Panc1 (cell line): Measurements from ENCODE around the gene GPR42. TPM values are rescaled to one million over a fixed set of nuclear protein-coding genes. Genes with fewer than 3 reads are reported as not detected.

Source experiments
- ATAC-seq: fragments of 200-7000 bp; cut with Tn5 transposase; 2 replicates; pipeline ENCODE4 v1.9.1; 2020; ENCODE audit warnings: mild to moderate bottlenecking, moderate library complexity
- BruUV-seq: library from RNA; stranded (reverse); fragments of 400-500 nt; replicated peaks from 2 replicates; lab custom pipeline; 2021; lab: Mats Ljungman, UMichigan
- CTCF ChIA-PET: fragments of 300-600 bp; sonication (Branson Sonifier 250); formaldehyde crosslinking; loops from one replicate; lab custom pipeline; 2022; ENCODE audit warnings: antibody characterized with exemption; lab: Charles Lee
- POLR2A ChIA-PET: fragments of 300-600 bp; sonication (Branson Sonifier 250); formaldehyde crosslinking; loops from one replicate; lab custom pipeline; 2022; ENCODE audit warnings: antibody characterized with exemption; lab: Charles Lee
- DNase-seq: peaks from one replicate; pipeline ENCODE4 v3.0.0-alpha.2; 2010; ENCODE audit warnings: low read depth, low spot score
- H3K27ac ChIP-seq: 2 replicates; pipeline ENCODE4 v1.5.1; 2011; ENCODE audit warnings: mild to moderate bottlenecking, low read length, inconsistent platforms
- H3K27me3 ChIP-seq: fragments of 200-500 bp; sonication (Bioruptor generic); 2 replicates; pipeline ENCODE4 v1.6.0; 2014; ENCODE audit warnings: low read length, inconsistent platforms; ENCODE audit not compliant: control insufficient read depth, insufficient read depth
- H3K36me3 ChIP-seq: fragments of 200-500 bp; sonication (Bioruptor generic); 2 replicates; pipeline ENCODE4 v1.5.1; 2014; ENCODE audit warnings: inconsistent platforms, mild to moderate bottlenecking, low read length, moderate library complexity; ENCODE audit not compliant: control insufficient read depth, insufficient read depth
- H3K4me1 ChIP-seq: 2 replicates; pipeline ENCODE4 v1.5.1; 2011; ENCODE audit warnings: inconsistent platforms, mild to moderate bottlenecking, low read length, moderate library complexity; ENCODE audit not compliant: control insufficient read depth, insufficient read depth
- H3K4me3 ChIP-seq, 2 experiments: 2 replicates each; pipeline ENCODE4 v1.5.1; 2011 to 2012; ENCODE audit warnings: low read depth in 2 of 2, low read length in 2 of 2, mild to moderate bottlenecking in 2 of 2, inconsistent platforms in 1 of 2, moderate library complexity in 1 of 2
- H3K9me3 ChIP-seq: fragments of 200-500 bp; sonication (Bioruptor generic); 2 replicates; pipeline ENCODE4 v1.5.1; 2014; ENCODE audit warnings: low read depth, mild to moderate bottlenecking, inconsistent platforms, low read length, moderate library complexity; ENCODE audit not compliant: control insufficient read depth, insufficient read depth
- CTCF ChIP-seq: fragments of 450-650 bp; IDR thresholded peaks from 2 replicates; pipeline ENCODE4 v1.5.1; 2017; ENCODE audit warnings: mild to moderate bottlenecking
- POLR2AphosphoS5 ChIP-seq: IDR thresholded peaks from 2 replicates; pipeline ENCODE4 v1.6.1; 2012; ENCODE audit warnings: mild to moderate bottlenecking, low read depth, low read length, moderate library complexity
- REST ChIP-seq, 2 experiments: IDR thresholded peaks; 2 replicates each; pipeline ENCODE4 v1.6.1; 2011 to 2012; ENCODE audit warnings: low read depth in 2 of 2, control low read depth in 1 of 2, low read length in 1 of 2, mild to moderate bottlenecking in 1 of 2, moderate library complexity in 1 of 2; ENCODE audit not compliant: insufficient read depth in 1 of 2
- SIN3A ChIP-seq: IDR thresholded peaks from 2 replicates; pipeline ENCODE4 v1.6.1; 2012; ENCODE audit warnings: low read depth, mild to moderate bottlenecking, low read length, moderate library complexity, borderline replicate concordance; ENCODE audit not compliant: insufficient read depth
- TCF7L2 ChIP-seq: IDR thresholded peaks from 2 replicates; pipeline ENCODE4 v1.6.1; 2011; ENCODE audit warnings: mild to moderate bottlenecking, low read depth, low read length, inconsistent platforms
- in situ Hi-C: cut with HindIII; loops from 2 replicates; pipeline ENCODE4 v1.10.0; 2016; ENCODE audit warnings: low sequenced_read_pairs, low pct_unique_long_range_greater_than_20kb
- intact Hi-C: fragments of 100-400 bp; cut with micrococcal nuclease; formaldehyde crosslinking; loops from one replicate; pipeline ENCODE4 v1.10.0; 2022; ENCODE audit not compliant: unreplicated experiment
- total RNA-seq: library from RNA; stranded (reverse); gene quantifications from one replicate; pipeline ENCODE4 v1.2.1, GENCODE V29; 2021; ENCODE audit not compliant: unreplicated experiment

GPR42 gene
- total RNA-seq, 1 experiment from 2014 or later: not detected

GRCh38 chr19:35347171-35347929 lies 23.5 kb upstream of the GPR42 start, which contains the start of gene FFAR1:
FFAR1 (plus strand) TSS chr19:35347902; CDS start chr19:35351552, 3,650 bp downstream.
- H3K36me3 ChIP-seq: no peaks in the 10 kb centered on the region
- intact Hi-C loops (no loop called here), in situ Hi-C loops (no loop called here)
- H3K27me3 ChIP-seq: peaks cover 4% of the 10 kb centered on the region; the same call in 1 of the 2 replicates
- no peak for DNase-seq
- ATAC-seq: no peak
- H3K27ac ChIP-seq: no peak within 1 kb of the TSS
- TF ChIP-seq REST (IDR thresholded peaks at IDR 0.05; ENCODE audit: insufficient read depth in 1 of 2, low read depth in 2 of 2, low read length in 1 of 2) (no peak), TCF7L2 (no peak), SIN3A (no peak), POLR2AphosphoS5 (no peak), CTCF (no peak)
- no TSS peak for BruUV-seq
- ChIA-PET CTCF (no interaction called here), POLR2A (no interaction called here)
- H3K4me3 ChIP-seq: no peak within 1 kb of the TSS
- H3K4me1 ChIP-seq: no peaks in the 10 kb centered on the region
- H3K9me3 ChIP-seq: no peaks in the 10 kb centered on the region

GRCh38 chr19:35347930-35348298 lies 23.0 kb upstream of the GPR42 start:
- TF ChIP-seq CTCF (no peak), REST (IDR thresholded peaks at IDR 0.05; ENCODE audit: insufficient read depth in 1 of 2, low read depth in 2 of 2, low read length in 1 of 2) (no peak), TCF7L2 (no peak), SIN3A (no peak), POLR2AphosphoS5 (no peak)
- Histone ChIP-seq H3K9me3 (no peaks in the 10 kb centered on the region), H3K36me3 (no peaks in the 10 kb centered on the region), H3K27ac (no peak overlapping the region), H3K4me1 (no peaks in the 10 kb centered on the region), H3K4me3 (no peak overlapping the region), H3K27me3 (peaks cover 4% of the 10 kb centered on the region; the same call in 1 of the 2 replicates)
- ChIA-PET POLR2A (no interaction called here), CTCF (no interaction called here)
- DNase-seq (no peak), ATAC-seq (no peak)
- BruUV-seq: no TSS peak
- intact Hi-C loops (no loop called here), in situ Hi-C loops (no loop called here)
